Transverse colon (tissue), 4 donors: ENCODE data around the gene NLGN4X. TPM values are rescaled to one million over a fixed set of nuclear protein-coding genes. Genes with fewer than 3 reads are reported as not detected.

Experiments
- DNase-seq: peaks from one replicate; pipeline ENCODE4 v3.0.0-alpha.2; 2019
- H3K27ac ChIP-seq, 4 donors: fragments of 200-600 bp; sonication (generic); 2 replicates each; pipeline ENCODE4 v1.5.1; 2016 to 2018; ENCODE audit warnings: inconsistent platforms in 4 of 4
- H3K27me3 ChIP-seq: fragments of 200-600 bp; sonication (generic); 2 replicates; pipeline ENCODE4 v1.5.1; 2017; ENCODE audit warnings: inconsistent platforms
- H3K36me3 ChIP-seq, 4 donors: fragments of 200-600 bp; sonication (generic); 2 replicates each; pipeline ENCODE4 v1.5.1; 2017 to 2019; ENCODE audit warnings: inconsistent platforms in 4 of 4
- H3K4me1 ChIP-seq, 4 donors: fragments of 200-600 bp; sonication (generic); 2 replicates each; pipeline ENCODE4 v1.5.1; 2017 to 2020; ENCODE audit warnings: inconsistent platforms in 4 of 4
- H3K4me3 ChIP-seq, 4 donors: fragments of 200-600 bp; sonication (generic); 1 replicate in 1 of 4; 2 replicates in 3 of 4; pipeline versions ENCODE4 v1.5.1 to v1.6.1; 2017 to 2019; ENCODE audit warnings: inconsistent platforms in 4 of 4
- H3K9me3 ChIP-seq, 2 donors: fragments of 200-600 bp; sonication (generic); 2 replicates each; pipeline ENCODE4 v1.5.1; 2017 to 2019; ENCODE audit warnings: inconsistent platforms in 2 of 2
- CTCF ChIP-seq, 5 experiments: fragments of 200-600 bp in 3 of 5; fragments of 450-650 bp in 2 of 5; sonication (generic) in 3 of 5; IDR thresholded peaks; 1 replicate in 2 of 5; 2 replicates in 3 of 5; pipeline ENCODE4 v1.5.1; 2016 to 2017; ENCODE audit warnings: antibody characterized with exemption in 5 of 5, inconsistent platforms in 3 of 5, mild to moderate bottlenecking in 2 of 5, moderate library complexity in 1 of 5
- EP300 ChIP-seq: sonication (generic); formaldehyde crosslinking; IDR thresholded peaks from one replicate; pipeline ENCODE4 v1.6.1; 2017; ENCODE audit warnings: antibody characterized with exemption, low read depth
- POLR2A ChIP-seq: fragments of 450-650 bp; IDR thresholded peaks from one replicate; pipeline ENCODE4 v1.6.1; 2016; ENCODE audit warnings: antibody characterized with exemption, mild to moderate bottlenecking, moderate library complexity
- POLR2AphosphoS5 ChIP-seq, 3 donors: sonication (generic); formaldehyde crosslinking; IDR thresholded peaks; one replicate each; pipeline ENCODE4 v1.6.1; 2016; ENCODE audit warnings: antibody characterized with exemption in 3 of 3
- WGBS, 2 donors: methylation state at CpG; one replicate each; pipeline ENCODE4 v1.1.5; 2018; ENCODE audit warnings: low coverage in 1 of 2; 5-methylcytosine and 5-hydroxymethylcytosine counted together
- in situ Hi-C, 4 donors: fragments of 200-750 bp; cut with MboI; loops; one replicate each; pipeline versions ENCODE4 v1.15.0 to v1.15.1; 2017; ENCODE audit warnings: low sequenced_read_pairs in 3 of 4, low pct_ligation_motif_present in 1 of 4, low pct_unique_long_range_greater_than_20kb in 1 of 4
- intact Hi-C: fragments of 100-400 bp; cut with DNase I; formaldehyde crosslinking; loops from one replicate; pipeline ENCODE4 v1.15.1; 2023; ENCODE audit warnings: low total_unique reads
- total RNA-seq, 4 donors: library from RNA; depleted of rRNA; stranded (reverse); fragments of >200 nt; gene quantifications; one replicate each; pipeline ENCODE4 v1.1.0, GENCODE V29; 2016

NLGN4X gene
- total RNA-seq, 4 donors from 2014 or later = 0.96 to 1.7 (median 1.5) TPM; not detected in 1

GRCh38 chrX:6134255-6134654, 94.4 kb downstream of the NLGN4X start:
- in situ Hi-C loops (no loop called here), intact Hi-C loops (no loop called here)
- 65 to 80% methylated on average over 1 to 2 of the region's 2 CpGs for WGBS, 2 donors
- DNase-seq = no peak
- H3K4me3 ChIP-seq = no peak overlapping the region
- H3K27ac ChIP-seq = no peak overlapping the region
- no peaks in the 10 kb centered on the region for H3K4me1 ChIP-seq
- no peaks in the 10 kb centered on the region for H3K27me3 ChIP-seq
- H3K36me3 ChIP-seq = no peaks in the 10 kb centered on the region
- no peaks in the 10 kb centered on the region for H3K9me3 ChIP-seq
- TF ChIP-seq POLR2A = no peak
- TF ChIP-seq EP300 = no peak
- no peak for TF ChIP-seq POLR2AphosphoS5 (IDR thresholded peaks at IDR 0.05)
- TF ChIP-seq CTCF (IDR thresholded peaks at IDR 0.05) = no peak

- Histone ChIP-seq H3K27ac (no peak overlapping the region), H3K36me3 (no peaks in the 10 kb centered on the region), H3K4me1 (no peaks in the 10 kb centered on the region), H3K9me3 (no peaks in the 10 kb centered on the region), H3K4me3 (no peak overlapping the region), H3K27me3 (no peaks in the 10 kb centered on the region)
- 95 to 96% methylated on average over 3 to 5 of the region's 5 CpGs for WGBS, 2 donors
- intact Hi-C loops = no loop called here
- DNase-seq = no peak
- in situ Hi-C loops = no loop called here
- TF ChIP-seq POLR2A (no peak), CTCF (IDR thresholded peaks at IDR 0.05) (no peak), EP300 (no peak), POLR2AphosphoS5 (IDR thresholded peaks at IDR 0.05) (no peak)
Measured at GRCh38 chrX:6132970-6133369, 95.7 kb downstream of the NLGN4X start.

GRCh38 chrX:6131287-6131686, 97.4 kb downstream of the NLGN4X start:
- no peaks in the 10 kb centered on the region for H3K27me3 ChIP-seq
- no peaks in the 10 kb centered on the region for H3K9me3 ChIP-seq
- no peak overlapping the region for H3K27ac ChIP-seq
- DNase-seq = no peak
- H3K4me3 ChIP-seq = no peak overlapping the region
- no peaks in the 10 kb centered on the region for H3K4me1 ChIP-seq
- TF ChIP-seq POLR2AphosphoS5 (IDR thresholded peaks at IDR 0.05) = no peak
- in situ Hi-C loops (no loop called here), intact Hi-C loops (no loop called here)
- H3K36me3 ChIP-seq = no peaks in the 10 kb centered on the region

- H3K4me3 ChIP-seq = no peak overlapping the region
- in situ Hi-C loops (no loop called here), intact Hi-C loops (no loop called here)
- no peaks in the 10 kb centered on the region for H3K36me3 ChIP-seq
- TF ChIP-seq POLR2A (no peak), POLR2AphosphoS5 (IDR thresholded peaks at IDR 0.05) (no peak), CTCF (IDR thresholded peaks at IDR 0.05) (no peak), EP300 (no peak)
- no peak for DNase-seq
- H3K9me3 ChIP-seq = no peaks in the 10 kb centered on the region
- H3K4me1 ChIP-seq = no peaks in the 10 kb centered on the region
- H3K27me3 ChIP-seq = no peaks in the 10 kb centered on the region
- H3K27ac ChIP-seq = no peak overlapping the region
Measured at GRCh38 chrX:6129195-6129594, 99.5 kb downstream of the NLGN4X start.

GRCh38 chrX:6120329-6120728, 108.3 kb downstream of the NLGN4X start:
- Histone ChIP-seq H3K27me3 (no peaks in the 10 kb centered on the region), H3K36me3 (no peaks in the 10 kb centered on the region), H3K4me3 (no peak overlapping the region), H3K9me3 (no peaks in the 10 kb centered on the region), H3K4me1 (no peaks in the 10 kb centered on the region), H3K27ac (no peak overlapping the region)
- intact Hi-C loops (loop anchor here (5.0 kb wide), 1 partner anchor 183 kb away; no protein-coding TSS in a partner anchor), in situ Hi-C loops (no loop called here)
- 50% methylated on average over 2 of the region's 2 CpGs; no CpG with 5 or more reads in 1 of the 2 donors for WGBS, 2 donors
- TF ChIP-seq POLR2AphosphoS5 (IDR thresholded peaks at IDR 0.05) (no peak), CTCF (IDR thresholded peaks at IDR 0.05) (no peak), EP300 (no peak), POLR2A (no peak)
- no peak for DNase-seq
